Loucy (cell line): ENCODE data around the gene MACC1.

Experiments used
- H2AFZ ChIP-seq: fragments of 200-600 bp; sonication (generic); 2 replicates; pipeline ENCODE4 v1.6.0; 2016; ENCODE audit warnings: antibody characterized with exemption, mild to moderate bottlenecking, low read length, moderate library complexity
- H3F3A ChIP-seq: fragments of 200-600 bp; 2 replicates; pipeline ENCODE4 v1.6.0; 2016; ENCODE audit warnings: antibody characterized with exemption, low read depth, mild to moderate bottlenecking
- H3K27me3 ChIP-seq: fragments of 200-600 bp; sonication (generic); 2 replicates; pipeline ENCODE4 v1.6.1; 2014; ENCODE audit warnings: low read length, mild to moderate bottlenecking; ENCODE audit not compliant: insufficient read depth, poor library complexity, severe bottlenecking
- H3K36me3 ChIP-seq: fragments of 200-600 bp; sonication (generic); 2 replicates; pipeline ENCODE4 v1.6.1; 2016; ENCODE audit warnings: low read length; ENCODE audit not compliant: insufficient read depth
- H3K4me1 ChIP-seq: fragments of 200-600 bp; sonication (generic); 2 replicates; pipeline ENCODE4 v1.5.1; 2014; ENCODE audit warnings: low read length, mild to moderate bottlenecking; ENCODE audit not compliant: insufficient read depth, poor library complexity, severe bottlenecking
- H3K4me2 ChIP-seq: fragments of 200-600 bp; sonication (generic); 2 replicates; pipeline ENCODE4 v1.6.0; 2014; ENCODE audit warnings: antibody characterized with exemption, low read length, low read depth, mild to moderate bottlenecking; ENCODE audit not compliant: poor library complexity, severe bottlenecking
- H3K4me3 ChIP-seq: fragments of 200-600 bp; sonication (generic); 2 replicates; pipeline ENCODE4 v1.5.1; 2014; ENCODE audit warnings: low read length, mild to moderate bottlenecking, mixed read lengths; ENCODE audit not compliant: poor library complexity, severe bottlenecking
- H3K79me2 ChIP-seq: fragments of 200-600 bp; sonication (generic); 2 replicates; pipeline ENCODE4 v1.6.1; 2014; ENCODE audit warnings: low read length; ENCODE audit not compliant: insufficient read depth
- H3K9ac ChIP-seq: fragments of 200-600 bp; sonication (generic); 2 replicates; pipeline ENCODE4 v1.6.0; 2014; ENCODE audit warnings: mild to moderate bottlenecking, low read depth, low read length, moderate library complexity; ENCODE audit not compliant: poor library complexity, severe bottlenecking
- H3K9me2 ChIP-seq: fragments of 200-600 bp; sonication (generic); replicated peaks from 2 replicates; pipeline ENCODE4 v1.6.1; 2016; ENCODE audit warnings: low read depth, low read length, mixed read lengths
- H3K9me3 ChIP-seq: fragments of 200-600 bp; sonication (generic); 2 replicates; pipeline ENCODE4 v1.6.1; 2014; ENCODE audit warnings: mild to moderate bottlenecking, antibody characterized with exemption, low read length, low read depth; ENCODE audit not compliant: insufficient read depth
- H4K20me1 ChIP-seq: fragments of 200-600 bp; sonication (generic); 2 replicates; pipeline ENCODE4 v1.6.0; 2014; ENCODE audit warnings: antibody characterized with exemption, low read length, mild to moderate bottlenecking; ENCODE audit not compliant: insufficient read depth, poor library complexity, severe bottlenecking
- CTCF ChIP-seq: fragments of 200-600 bp; sonication (generic); conservative IDR thresholded peaks from 2 replicates; pipeline ENCODE4 v1.5.1; 2014; ENCODE audit warnings: mild to moderate bottlenecking, antibody characterized with exemption, low read length
- EZH2phosphoT487 ChIP-seq: fragments of 200-600 bp; IDR thresholded peaks from 2 replicates; pipeline ENCODE4 v1.6.1; 2018; ENCODE audit warnings: antibody characterized with exemption, mild to moderate bottlenecking, moderate library complexity, borderline replicate concordance

MACC1 gene

GRCh38 chr7:20194343-20194995 is 22.7 kb downstream of the MACC1 start:
- no peak overlapping the region for H3K4me2 ChIP-seq

DNA sequence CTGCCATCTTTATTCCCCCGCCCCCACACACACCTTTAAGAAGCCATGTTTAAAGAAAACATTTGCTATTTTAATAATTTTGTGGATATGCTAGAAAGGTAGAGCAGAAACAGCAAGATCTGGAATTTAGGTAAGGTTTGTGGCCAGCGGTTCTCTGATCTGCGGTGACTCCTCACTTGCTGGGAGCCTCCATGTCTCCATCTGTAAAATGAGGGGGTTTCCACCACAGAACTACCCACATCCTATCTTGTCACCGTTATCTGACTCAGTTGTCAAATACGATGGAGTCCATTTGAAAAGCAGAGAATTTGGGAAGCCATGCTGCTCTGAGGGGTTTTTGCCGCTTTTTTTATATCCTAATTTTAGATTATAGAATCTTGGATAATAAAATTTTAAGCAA is 23.3 kb downstream of the MACC1 start:
- no peaks in the 10 kb centered on the region for H3K79me2 ChIP-seq
- H3K4me3 ChIP-seq, result no peak overlapping the region
- TF ChIP-seq EZH2phosphoT487, result no peak
- no peak for TF ChIP-seq CTCF
- H3K27me3 ChIP-seq, result no peaks in the 10 kb centered on the region
- no peak overlapping the region for H3K4me2 ChIP-seq
- no peak overlapping the region for H2AFZ ChIP-seq
- H3F3A ChIP-seq, result no peaks in the 10 kb centered on the region
- H3K9ac ChIP-seq, result no peak overlapping the region
- peaks cover 5% of the 10 kb centered on the region; the same call in 1 of the 2 replicates for H3K9me3 ChIP-seq
- H4K20me1 ChIP-seq, result no peaks in the 10 kb centered on the region
- no peaks in the 10 kb centered on the region for H3K9me2 ChIP-seq
- peaks cover 11% of the 10 kb centered on the region for H3K4me1 ChIP-seq
- no peaks in the 10 kb centered on the region for H3K36me3 ChIP-seq

More at GRCh38 chr7:20194343-20194995, 22.7 kb downstream of the MACC1 start:
- Histone ChIP-seq H3K27me3 (no peaks in the 10 kb centered on the region), H3K79me2 (no peaks in the 10 kb centered on the region), H3F3A (no peaks in the 10 kb centered on the region; the same call in 1 of the 2 replicates), H4K20me1 (no peaks in the 10 kb centered on the region), H3K36me3 (no peaks in the 10 kb centered on the region), H3K9me3 (peaks cover 5% of the 10 kb centered on the region; the same call in 1 of the 2 replicates), H2AFZ (no peak overlapping the region), H3K9ac (no peak overlapping the region), H3K4me3 (no peak overlapping the region), H3K9me2 (no peaks in the 10 kb centered on the region), H3K4me1 (peaks cover 15% of the 10 kb centered on the region)
- TF ChIP-seq CTCF (no peak), EZH2phosphoT487 (no peak)

DNA sequence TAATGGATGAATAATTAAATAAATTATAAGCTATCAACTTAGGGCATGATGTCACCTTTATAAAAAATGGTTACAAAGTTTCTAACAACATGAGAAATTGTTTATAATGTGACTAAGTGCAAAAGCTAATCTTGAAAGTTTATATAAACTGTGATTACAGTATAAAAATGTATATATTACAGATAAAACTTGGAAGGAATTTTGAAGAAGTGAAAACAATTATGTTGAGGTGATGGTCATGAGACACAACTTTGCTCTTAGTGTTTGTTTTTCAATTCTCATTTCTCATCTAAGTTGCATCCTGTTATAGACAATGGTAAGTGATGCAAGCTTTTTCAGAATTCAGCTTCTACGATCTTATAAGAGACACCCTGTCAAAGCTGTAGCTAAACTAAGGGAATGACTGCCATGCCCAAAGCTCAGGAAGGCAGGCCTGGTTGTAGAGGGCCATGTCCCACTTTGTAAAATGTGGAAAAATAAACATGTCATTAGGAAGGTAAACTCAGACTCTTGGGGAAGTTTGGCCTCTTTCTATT is 23.9 kb downstream of the MACC1 start:
- TF ChIP-seq CTCF, result no peak
- TF ChIP-seq EZH2phosphoT487, result no peak
- H3K4me3 ChIP-seq, result no peak overlapping the region
- peaks cover 8% of the 10 kb centered on the region for H3K4me1 ChIP-seq
- no peaks in the 10 kb centered on the region for H3K27me3 ChIP-seq
- H3K4me2 ChIP-seq, result no peak overlapping the region
- no peaks in the 10 kb centered on the region for H3F3A ChIP-seq
- no peaks in the 10 kb centered on the region for H3K79me2 ChIP-seq
- no peaks in the 10 kb centered on the region for H3K36me3 ChIP-seq
- no peaks in the 10 kb centered on the region for H3K9me2 ChIP-seq
- peaks cover 5% of the 10 kb centered on the region; the same call in 1 of the 2 replicates for H3K9me3 ChIP-seq
- no peaks in the 10 kb centered on the region for H4K20me1 ChIP-seq
- H3K9ac ChIP-seq, result no peak overlapping the region
- no peak overlapping the region for H2AFZ ChIP-seq
